Coronary artery (tissue), 2 donors: ENCODE results near the gene CDH12.

Experiments
- DNase-seq: peaks from one replicate; pipeline ENCODE4 v3.0.0-alpha.2; 2017; ENCODE audit warnings: low spot score
- H3K27ac ChIP-seq, 2 donors: fragments of 200-600 bp; sonication (generic); one replicate each; pipeline ENCODE4 v1.5.1; 2016 to 2019
- H3K4me3 ChIP-seq: fragments of 200-600 bp; sonication (generic); 2 replicates; pipeline ENCODE4 v1.5.1; 2016; ENCODE audit warnings: mild to moderate bottlenecking, moderate library complexity
- TF ChIP-seq, protein P1 (sequence below): fragments of 200-600 bp; sonication (generic); IDR thresholded peaks from one replicate; pipeline ENCODE4 v1.5.1; 2019; ENCODE audit warnings: antibody characterized with exemption

The CDH12 gene

GRCh38 chr5:21792748-21793147, 1060.4 kb downstream of the CDH12 start:
- Histone ChIP-seq H3K27ac (no peak overlapping the region), H3K4me3 (no peak overlapping the region)
- TF ChIP-seq, protein P1, sequence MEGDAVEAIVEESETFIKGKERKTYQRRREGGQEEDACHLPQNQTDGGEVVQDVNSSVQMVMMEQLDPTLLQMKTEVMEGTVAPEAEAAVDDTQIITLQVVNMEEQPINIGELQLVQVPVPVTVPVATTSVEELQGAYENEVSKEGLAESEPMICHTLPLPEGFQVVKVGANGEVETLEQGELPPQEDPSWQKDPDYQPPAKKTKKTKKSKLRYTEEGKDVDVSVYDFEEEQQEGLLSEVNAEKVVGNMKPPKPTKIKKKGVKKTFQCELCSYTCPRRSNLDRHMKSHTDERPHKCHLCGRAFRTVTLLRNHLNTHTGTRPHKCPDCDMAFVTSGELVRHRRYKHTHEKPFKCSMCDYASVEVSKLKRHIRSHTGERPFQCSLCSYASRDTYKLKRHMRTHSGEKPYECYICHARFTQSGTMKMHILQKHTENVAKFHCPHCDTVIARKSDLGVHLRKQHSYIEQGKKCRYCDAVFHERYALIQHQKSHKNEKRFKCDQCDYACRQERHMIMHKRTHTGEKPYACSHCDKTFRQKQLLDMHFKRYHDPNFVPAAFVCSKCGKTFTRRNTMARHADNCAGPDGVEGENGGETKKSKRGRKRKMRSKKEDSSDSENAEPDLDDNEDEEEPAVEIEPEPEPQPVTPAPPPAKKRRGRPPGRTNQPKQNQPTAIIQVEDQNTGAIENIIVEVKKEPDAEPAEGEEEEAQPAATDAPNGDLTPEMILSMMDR: no peak
- DNase-seq: no peak

DNA sequence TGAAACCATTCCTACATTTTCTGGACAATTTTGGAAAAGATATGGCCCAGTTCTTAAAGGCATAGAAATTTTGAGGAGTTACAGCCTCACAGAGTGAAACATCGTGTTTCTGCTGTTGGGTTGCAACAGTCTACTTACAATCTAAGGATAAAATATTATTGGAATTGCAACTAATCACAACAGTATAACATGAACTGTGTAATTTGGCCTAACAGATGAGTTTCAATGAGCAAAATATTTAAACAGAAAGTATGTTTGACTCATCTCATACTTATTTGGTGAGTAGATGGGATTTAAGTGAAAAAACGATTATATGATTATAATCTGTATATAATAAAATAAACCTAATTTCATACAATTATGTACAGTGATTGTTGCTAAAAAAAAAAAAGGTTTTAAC, 1061.8 kb downstream of the CDH12 start:
- TF ChIP-seq, protein P1: no peak
- no peak for DNase-seq
- Histone ChIP-seq H3K27ac (no peak overlapping the region), H3K4me3 (no peak overlapping the region)

DNA sequence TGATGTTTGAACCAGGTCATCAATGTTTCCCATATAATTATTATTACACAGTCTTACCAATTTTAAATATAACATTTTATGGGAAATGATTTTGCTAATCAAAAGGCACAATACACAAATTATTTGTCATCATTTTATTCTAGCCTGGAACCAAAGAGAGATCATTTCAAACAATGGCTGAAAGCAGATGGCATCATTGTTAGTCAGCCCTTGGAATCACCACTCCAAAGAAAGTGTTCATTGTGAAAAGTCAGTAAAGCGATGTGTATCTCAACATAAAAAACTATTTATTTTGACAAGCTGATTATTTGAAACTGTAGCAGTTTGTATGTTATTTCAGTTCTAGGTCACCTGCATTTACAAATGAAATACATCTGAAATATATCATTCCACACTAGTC, 1068.7 kb downstream of the CDH12 start:
- TF ChIP-seq, protein P1: no peak
- DNase-seq: no peak
- no peak overlapping the region for H3K27ac ChIP-seq
- no peak overlapping the region for H3K4me3 ChIP-seq

DNA sequence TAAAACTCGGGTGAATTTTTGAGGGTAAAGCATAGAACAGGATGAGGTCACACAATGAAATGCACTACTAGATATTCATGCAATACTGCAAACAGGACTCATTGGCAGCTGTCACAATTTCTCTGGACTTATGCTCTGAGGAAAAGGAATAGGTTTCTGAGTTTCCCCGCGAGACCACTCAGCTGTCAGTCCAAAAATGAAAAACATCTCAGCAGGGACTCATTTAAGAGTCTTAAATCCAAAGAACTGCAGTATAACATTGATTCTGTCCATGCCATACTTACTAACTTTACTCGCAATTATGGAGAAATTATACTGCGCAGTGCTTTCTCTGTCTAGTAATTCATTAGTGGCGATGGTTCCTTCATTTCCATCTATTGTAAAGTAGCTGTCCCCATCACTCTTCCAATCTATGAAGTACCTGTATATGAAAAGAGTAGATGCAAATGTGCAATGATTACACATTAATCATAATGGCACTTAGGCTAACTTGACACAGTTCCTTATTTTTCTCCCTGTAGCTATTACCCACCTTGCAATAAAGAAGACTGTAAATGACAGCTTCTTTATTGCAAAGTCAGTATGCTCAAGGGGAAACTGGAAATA, 1070.0 kb downstream of the CDH12 start:
- no peak overlapping the region for H3K4me3 ChIP-seq
- no peak overlapping the region for H3K27ac ChIP-seq
- no peak for DNase-seq
- TF ChIP-seq, protein P1: no peak

GRCh38 chr5:21776466-21776865, 1076.7 kb downstream of the CDH12 start:
- Histone ChIP-seq H3K4me3 (no peak overlapping the region), H3K27ac (no peak overlapping the region)
- no peak for DNase-seq
- TF ChIP-seq, protein P1: no peak

DNA sequence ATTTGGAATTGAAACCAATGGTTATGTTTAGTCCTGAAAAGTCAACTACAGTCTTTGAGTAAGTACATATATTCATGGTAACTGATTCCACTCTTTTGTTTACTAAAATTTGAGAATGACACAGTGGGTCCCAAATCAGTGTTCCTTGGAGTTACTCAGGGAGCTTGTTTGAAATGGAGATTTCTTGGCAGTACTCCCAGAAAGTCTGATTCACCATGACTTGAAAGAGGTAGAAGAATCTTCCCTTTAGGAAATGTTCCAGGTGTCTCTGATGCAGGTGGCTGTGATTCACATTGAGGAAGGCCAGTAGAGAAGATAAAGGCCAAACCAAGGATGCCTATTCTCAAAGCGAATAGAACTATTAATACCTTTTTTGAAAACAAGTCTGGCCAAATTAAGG, 1078.3 kb downstream of the CDH12 start:
- TF ChIP-seq, protein P1: no peak
- Histone ChIP-seq H3K4me3 (no peak overlapping the region), H3K27ac (no peak overlapping the region)
- DNase-seq: no peak

DNA sequence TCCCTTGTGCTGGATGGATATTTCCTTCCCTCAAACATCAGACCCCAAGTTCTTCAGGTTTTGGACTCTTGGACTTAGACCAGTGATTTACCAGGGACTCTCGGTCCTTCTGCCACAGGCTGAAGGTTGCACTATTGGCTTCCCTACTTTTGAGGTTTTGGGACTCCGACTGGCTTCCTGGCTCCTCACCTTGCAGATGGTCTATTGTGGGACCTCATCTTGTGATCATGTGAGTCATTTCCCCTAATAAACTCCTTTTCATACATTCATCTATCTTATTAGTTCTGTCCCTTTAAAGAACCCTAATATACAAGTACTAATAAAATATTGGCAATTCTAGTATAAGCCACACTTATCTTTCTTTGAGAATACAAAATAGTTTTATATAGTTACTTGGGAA, 1078.9 kb downstream of the CDH12 start:
- TF ChIP-seq, protein P1: no peak
- no peak overlapping the region for H3K27ac ChIP-seq
- no peak for DNase-seq
- H3K4me3 ChIP-seq: no peak overlapping the region
